ENCODE data around the gene C2orf68. TPM values are rescaled to one million over a fixed set of nuclear protein-coding genes. Genes with fewer than 3 reads are reported as not detected.
A peak's percentile ranks its signal among the peaks of the same experiment; 100 is the strongest.

The C2orf68 gene
- total RNA-seq, 2 experiments from 2014 or later: 86.2 to 86.7 TPM

GRCh38 chr2:85611217-85611704 lies 605 bp downstream of the C2orf68 start:
- BruUV-seq (replicated peaks): TSS peak; percentile 42
- peak overlapping the region; percentile 88; the same call in 1 of the 2 replicates for H2AFZ ChIP-seq (ENCODE audit: low read length)
- DNase-seq (ENCODE audit: low spot score): no peak
- H3K79me2 ChIP-seq (ENCODE audit: insufficient read depth, low read depth, low read length): peaks cover 31% of the 10 kb centered on the region
- peaks cover 34% of the 10 kb centered on the region for H3K36me3 ChIP-seq (ENCODE audit: insufficient read depth, low read length)
- TF ChIP-seq EZH2phosphoT487 (IDR thresholded peaks at IDR 0.05; ENCODE audit: borderline replicate concordance, low read depth, low read length) (no peak), CTCF (conservative IDR thresholded peaks at IDR 0.05; ENCODE audit: low read length) (no peak)
- H3K4me2 ChIP-seq (ENCODE audit: low read length): peak overlapping the region; percentile 97
- H3K9me3 ChIP-seq (ENCODE audit: low read length): no peaks in the 10 kb centered on the region
- intact Hi-C loops (cut with micrococcal nuclease; ENCODE audit: unreplicated experiment): no loop called here
- H3K27ac ChIP-seq (ENCODE audit: low read depth, low read length, poor library complexity, severe bottlenecking): peak overlapping the region; percentile 55
- peaks cover 24% of the 10 kb centered on the region for H3K4me1 ChIP-seq (ENCODE audit: insufficient read depth, low read length, poor library complexity, severe bottlenecking)
- no peaks in the 10 kb centered on the region for H3K9me2 ChIP-seq (ENCODE audit: insufficient read depth, low read length)
- ChIA-PET CTCF (ENCODE audit: unreplicated experiment) (interaction anchor here (0.6 kb wide), 1 partner anchor 51 kb away, joined by 3 read pairs; no protein-coding TSS in a partner anchor), POLR2A (interaction anchor here (0.6 to 4.4 kb wide), 5 partner anchors 11 to 73 kb away, joined by 3 to 24 read pairs (median 4); partner anchors contain the start of genes MAT2A and RNF181)
- peak overlapping the region; percentile 97 for H3K4me3 ChIP-seq (ENCODE audit: low read depth, low read length, poor library complexity, severe bottlenecking)
- H4K20me1 ChIP-seq (ENCODE audit: insufficient read depth, low read length): no peaks in the 10 kb centered on the region

- H3K79me2 ChIP-seq (ENCODE audit: insufficient read depth, low read depth, low read length): peaks cover 20% of the 10 kb centered on the region; the same call in 1 of the 2 replicates
These were observed 4.3 kb downstream of the C2orf68 start for GRCh38 chr2:85607268-85608215.

More at GRCh38 chr2:85607268-85608215, 4.3 kb downstream of the C2orf68 start:
- no peak overlapping the region for H3K4me3 ChIP-seq (ENCODE audit: low read depth, low read length, poor library complexity, severe bottlenecking)
- H3K4me2 ChIP-seq (ENCODE audit: low read length): no peak overlapping the region
- no TSS peak for BruUV-seq (replicated peaks)
- CTCF ChIA-PET (ENCODE audit: unreplicated experiment): no interaction called here
- POLR2A ChIA-PET: interaction anchor here (0.9 kb wide), 1 partner anchor 12 kb away, joined by 4 read pairs; the partner anchor contains the start of gene RNF181
- no peak for TF ChIP-seq EZH2phosphoT487 (IDR thresholded peaks at IDR 0.05; ENCODE audit: borderline replicate concordance, low read depth, low read length)
- no peak for TF ChIP-seq CTCF (conservative IDR thresholded peaks at IDR 0.05; ENCODE audit: low read length)
- DNase-seq (ENCODE audit: low spot score): no peak
- no peak overlapping the region for H2AFZ ChIP-seq (ENCODE audit: low read length)
- intact Hi-C loops (cut with micrococcal nuclease; ENCODE audit: unreplicated experiment): no loop called here
- no peaks in the 10 kb centered on the region; the same call in 1 of the 2 replicates for H4K20me1 ChIP-seq (ENCODE audit: insufficient read depth, low read length)
- H3K27ac ChIP-seq (ENCODE audit: low read depth, low read length, poor library complexity, severe bottlenecking): no peak overlapping the region
- peaks cover 16% of the 10 kb centered on the region for H3K4me1 ChIP-seq (ENCODE audit: insufficient read depth, low read length, poor library complexity, severe bottlenecking)
- H3K36me3 ChIP-seq (ENCODE audit: insufficient read depth, low read length): peaks cover 40% of the 10 kb centered on the region
- H3K9me3 ChIP-seq (ENCODE audit: low read length): no peaks in the 10 kb centered on the region
- no peaks in the 10 kb centered on the region for H3K9me2 ChIP-seq (ENCODE audit: insufficient read depth, low read length)
